CD14-positive monocyte (primary cell): ENCODE results near the gene ZNF555. TPM values are rescaled to one million over a fixed set of nuclear protein-coding genes. Genes with fewer than 3 reads are reported as not detected.

Experiments used
- DNase-seq, 3 donors: peaks; one replicate each; pipeline ENCODE4 v3.0.0-alpha.2; 2011 to 2022
- H2AFZ ChIP-seq: 2 replicates; pipeline ENCODE4 v1.6.0; 2012; ENCODE audit warnings: mild to moderate bottlenecking, low read depth, low read length, inconsistent platforms; ENCODE audit not compliant: insufficient read depth, poor library complexity, severe bottlenecking
- H3K27ac ChIP-seq, 2 donors: 1 replicate in 1 of 2; 2 replicates in 1 of 2; pipeline ENCODE4 v1.5.1; 2012 to 2013; ENCODE audit warnings: low read length in 2 of 2, control low read depth in 1 of 2, inconsistent platforms in 1 of 2, low read depth in 1 of 2, mild to moderate bottlenecking in 1 of 2
- H3K27me3 ChIP-seq, 2 donors: one replicate each; pipeline versions ENCODE4 v1.6.0 to v1.6.1; 2011 to 2013; ENCODE audit warnings: low read length in 2 of 2; ENCODE audit not compliant: control insufficient read depth in 2 of 2, insufficient read depth in 2 of 2
- H3K36me3 ChIP-seq, 2 donors: replicated peaks in 1 of 2; 1 replicate in 1 of 2; 2 replicates in 1 of 2; pipeline versions ENCODE4 v1.5.1 to v1.6.1; 2012 to 2013; ENCODE audit warnings: low read length in 2 of 2, control low read depth in 1 of 2, inconsistent platforms in 1 of 2, mild to moderate bottlenecking in 1 of 2; ENCODE audit not compliant: insufficient read depth in 2 of 2, control insufficient read depth in 1 of 2
- H3K4me1 ChIP-seq, 2 donors: 1 replicate in 1 of 2; 2 replicates in 1 of 2; pipeline versions ENCODE4 v1.5.1 to v1.6.1; 2012 to 2013; ENCODE audit warnings: low read length in 2 of 2, control low read depth in 1 of 2, inconsistent platforms in 1 of 2, mild to moderate bottlenecking in 1 of 2, moderate library complexity in 1 of 2; ENCODE audit not compliant: insufficient read depth in 2 of 2, control insufficient read depth in 1 of 2
- H3K4me2 ChIP-seq: replicated peaks from 2 replicates; pipeline ENCODE3; 2012; ENCODE audit warnings: low read length, moderate library complexity, mild to moderate bottlenecking; ENCODE audit not compliant: poor library complexity, severe bottlenecking; ENCODE audit errors: extremely low read depth
- H3K4me3 ChIP-seq, 3 experiments: fragments of 200-600 bp in 1 of 3; sonication (generic) in 1 of 3; replicated peaks in 1 of 3; 1 replicate in 2 of 3; 2 replicates in 1 of 3; pipeline ENCODE4 v1.5.1; 2011 to 2013; ENCODE audit warnings: low read length in 3 of 3, mild to moderate bottlenecking in 3 of 3, control low read depth in 2 of 3, low read depth in 2 of 3, inconsistent platforms in 1 of 3, moderate library complexity in 1 of 3
- H3K79me2 ChIP-seq: 2 replicates; pipeline ENCODE4 v1.6.0; 2012; ENCODE audit warnings: mild to moderate bottlenecking, control low read depth, inconsistent platforms, low read length, moderate library complexity; ENCODE audit not compliant: insufficient read depth
- H3K9ac ChIP-seq: 2 replicates; pipeline ENCODE4 v1.6.0; 2017; ENCODE audit warnings: low read length, mild to moderate bottlenecking; ENCODE audit not compliant: insufficient read depth, poor library complexity, severe bottlenecking
- H3K9me3 ChIP-seq, 2 donors: replicated peaks in 1 of 2; 1 replicate in 1 of 2; 2 replicates in 1 of 2; pipeline versions ENCODE4 v1.5.1 to v1.6.1; 2012 to 2013; ENCODE audit warnings: low read length in 2 of 2, control low read depth in 1 of 2; ENCODE audit not compliant: control insufficient read depth in 1 of 2, insufficient read depth in 1 of 2
- H4K20me1 ChIP-seq: 2 replicates; pipeline ENCODE4 v1.6.0; 2012; ENCODE audit warnings: mild to moderate bottlenecking, low read length, control low read depth, moderate library complexity; ENCODE audit not compliant: insufficient read depth
- H3K27ac Mint-ChIP-seq, 7 donors: one replicate each; pipeline ENCODE4 v1.8.0; 2020; ENCODE audit warnings: mild to moderate bottlenecking in 7 of 7, mixed read lengths in 7 of 7, moderate library complexity in 6 of 7, inconsistent platforms in 2 of 7
- H3K27me3 Mint-ChIP-seq, 3 donors: one replicate each; pipeline ENCODE4 v1.8.0; 2021 to 2022; ENCODE audit warnings: low read depth in 3 of 3, mild to moderate bottlenecking in 3 of 3, mixed read lengths in 3 of 3, moderate library complexity in 3 of 3, inconsistent platforms in 1 of 3
- H3K36me3 Mint-ChIP-seq, 2 donors: one replicate each; pipeline ENCODE4 v1.8.0; 2020; ENCODE audit warnings: mixed read lengths in 2 of 2, inconsistent platforms in 1 of 2, mild to moderate bottlenecking in 1 of 2
- H3K4me1 Mint-ChIP-seq: one replicate; pipeline ENCODE4 v1.8.0; 2020; ENCODE audit warnings: mild to moderate bottlenecking, mixed read lengths
- H3K4me3 Mint-ChIP-seq, 2 donors: one replicate each; pipeline ENCODE4 v1.8.0; 2020; ENCODE audit warnings: mild to moderate bottlenecking in 2 of 2, mixed read lengths in 2 of 2, moderate library complexity in 1 of 2
- H3K9me3 Mint-ChIP-seq, 7 donors: one replicate each; pipeline ENCODE4 v1.8.0; 2020 to 2022; ENCODE audit warnings: mixed read lengths in 7 of 7, mild to moderate bottlenecking in 6 of 7, moderate library complexity in 6 of 7, inconsistent platforms in 2 of 7
- CTCF ChIP-seq: fragments of 200-600 bp; IDR thresholded peaks from one replicate; pipeline ENCODE4 v1.8.0; 2022; ENCODE audit warnings: antibody characterized with exemption, mild to moderate bottlenecking
- WGBS: methylation state at CpG from one replicate; pipeline ENCODE4 v1.1.5; 2013; ENCODE audit warnings: missing lambda C conversion rate; ENCODE audit not compliant: insufficient coverage; 5-methylcytosine and 5-hydroxymethylcytosine counted together
- intact Hi-C, 2 donors: fragments of 100-400 bp; cut with micrococcal nuclease; formaldehyde crosslinking; loops; one replicate each; pipeline versions ENCODE4 v1.15.0 to v1.15.1; 2023
- polyA plus RNA-seq, 3 donors: library from polyadenylated mRNA; depleted of rRNA in 1 of 3; unstranded in 2 of 3; stranded (reverse) in 1 of 3; fragments of 300-500 nt in 2 of 3; fragments of >200 nt in 1 of 3; fragmentation: Illumina TruSeq in 2 of 3; gene quantifications; 1 replicate in 2 of 3; 2 replicates in 1 of 3; pipeline ENCODE4 v1.2.3, GENCODE V29; 2012 to 2021

The ZNF555 gene
- polyA plus RNA-seq, 3 donors = 2.2 to 2.9 (median 2.6) TPM

GRCh38 chr19:2841855-2842574 is 740 bp downstream of the ZNF555 start:
- Histone ChIP-seq H4K20me1 (peaks cover 5% of the 10 kb centered on the region), H3K27ac (peak overlapping the region; percentile 41 to 87), H3K9ac (peak overlapping the region; percentile 77), H3K4me3 (peak overlapping the region; percentile 64 to 87 (median 68)), H3K79me2 (peaks cover 38% of the 10 kb centered on the region), H3K4me2 (peak overlapping the region; percentile 98), H3K4me1 (peaks cover 20 to 23% of the 10 kb centered on the region in 2 donors), H3K9me3 (peaks cover 33 to 47% of the 10 kb centered on the region in 2 donors), H3K36me3 (peaks cover 0 to 25% of the 10 kb centered on the region in 2 donors), H2AFZ (peak overlapping the region; percentile 83), H3K27me3 (no peaks in the 10 kb centered on the region)
- Mint-ChIP-seq H3K9me3 (peaks cover 9 to 59% (median 44%) of the 10 kb centered on the region in 7 donors), H3K36me3 (peaks cover 14 to 24% of the 10 kb centered on the region in 2 donors), H3K4me1 (peaks cover 22% of the 10 kb centered on the region), H3K27ac (peak overlapping the region; percentile 64 to 92 (median 73)), H3K27me3 (peaks cover 0 to 3% (median 0%) of the 10 kb centered on the region in 3 donors), H3K4me3 (peak overlapping the region; percentile 89 to 91)
- intact Hi-C loops = loop anchor here in 1 of 2 donors (5.0 kb wide), 2 partner anchors 105 to 195 kb away; no protein-coding TSS in a partner anchor
- TF ChIP-seq CTCF = no peak
- WGBS = under 1% methylated on average over 58 of the region's 62 CpGs
- no peak for DNase-seq

- no peak for TF ChIP-seq CTCF
- Histone ChIP-seq H3K9ac (no peak overlapping the region), H3K36me3 (peaks cover 0 to 29% of the 10 kb centered on the region in 2 donors), H3K4me2 (no peak overlapping the region), H3K9me3 (peaks cover 26 to 43% of the 10 kb centered on the region in 2 donors), H3K27ac (no peak overlapping the region), H3K4me1 (peaks cover 23 to 24% of the 10 kb centered on the region in 2 donors), H2AFZ (no peak overlapping the region), H3K79me2 (peaks cover 51% of the 10 kb centered on the region), H3K27me3 (no peaks in the 10 kb centered on the region), H3K4me3 (no peak overlapping the region), H4K20me1 (peaks cover 5% of the 10 kb centered on the region)
- Mint-ChIP-seq H3K4me1 (peaks cover 23% of the 10 kb centered on the region), H3K27ac (no peak overlapping the region), H3K27me3 (peaks cover 0 to 2% (median 0%) of the 10 kb centered on the region in 3 donors), H3K9me3 (peaks cover 13 to 56% (median 42%) of the 10 kb centered on the region in 7 donors), H3K4me3 (no peak overlapping the region), H3K36me3 (peaks cover 21 to 43% of the 10 kb centered on the region in 2 donors)
- intact Hi-C loops = no loop called here
- WGBS = 100% methylated on average over 1 of the region's 2 CpGs
- DNase-seq = no peak
Observed at GRCh38 chr19:2845107-2845506, 3.8 kb downstream of the ZNF555 start.
